Stimulated activated CD4-positive, alpha-beta T cell treated with anti-CD3 and anti-CD28 coated beads, Interleukin-4, amount 100 ng/mL, for 1 hour (primary cell): ENCODE results near the gene CEP152.
"Not testable (repeated sequence)": the region's sequence is repeated elsewhere in the genome, so short reads cannot be mapped to it uniquely, and the experiment has no call there.

Experiments
- DNase-seq: peaks from one replicate; pipeline ENCODE4 v3.0.0-alpha.2; 2020

CEP152 gene

GRCh38 chr15:48810414-48811324 is at the start of gene CEP152:
Gene CEP152 (minus strand): TSS chr15:48811069. CDS start chr15:48805649, 5,420 bp downstream.
- peak; percentile 98 for DNase-seq

DNA sequence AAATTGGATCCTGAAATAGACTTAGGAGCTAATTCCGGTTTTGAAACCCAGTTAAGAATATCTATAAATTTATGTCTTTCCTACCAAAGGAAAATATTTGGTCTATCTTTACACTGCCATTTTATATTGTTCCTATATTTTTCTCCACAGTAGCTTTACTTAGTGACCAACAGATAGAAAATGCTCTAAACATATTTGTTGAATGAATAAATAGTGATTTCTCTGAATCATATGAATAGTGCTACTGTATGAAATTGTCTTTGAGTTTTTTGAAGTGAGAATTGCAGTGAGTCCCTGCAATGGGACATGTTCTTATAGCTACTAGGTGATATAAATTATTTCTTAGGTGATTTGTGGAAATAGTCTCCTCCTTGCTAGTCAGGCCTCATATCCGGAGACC is 48.6 kb upstream of the CEP152 start:
- DNase-seq, result no peak

DNA sequence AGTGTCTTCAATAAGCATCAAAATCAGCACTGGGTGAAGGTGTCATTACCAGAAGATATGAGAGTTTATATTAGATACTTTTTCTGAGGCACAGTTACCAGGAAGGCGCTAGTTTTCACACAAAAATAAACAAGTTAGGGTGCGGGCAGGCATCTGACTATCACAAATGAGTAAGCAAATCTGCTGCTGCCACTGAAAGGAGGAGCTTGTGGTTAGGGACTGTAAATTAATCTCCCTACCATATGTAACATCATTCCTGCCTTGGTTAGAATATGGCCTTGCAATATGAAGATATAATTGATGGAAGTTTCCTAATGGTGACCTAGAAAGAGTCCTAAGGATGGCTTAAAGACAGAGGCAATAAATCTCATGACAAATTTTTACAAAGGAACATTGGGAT is 47.5 kb upstream of the CEP152 start:
- no peak for DNase-seq

GRCh38 chr15:48856942-48857341 is 46.1 kb upstream of the CEP152 start:
- no peak for DNase-seq

- no peak for DNase-seq
Observed at GRCh38 chr15:48855501-48856440, 44.9 kb upstream of the CEP152 start.

- DNase-seq, result not testable (repeated sequence)
Observed at GRCh38 chr15:48854434-48854833, 43.6 kb upstream of the CEP152 start.

GRCh38 chr15:48851956-48852355 is 41.1 kb upstream of the CEP152 start:
- no peak for DNase-seq

- no peak for DNase-seq
Observed at GRCh38 chr15:48850648-48851047, 39.8 kb upstream of the CEP152 start.

DNA sequence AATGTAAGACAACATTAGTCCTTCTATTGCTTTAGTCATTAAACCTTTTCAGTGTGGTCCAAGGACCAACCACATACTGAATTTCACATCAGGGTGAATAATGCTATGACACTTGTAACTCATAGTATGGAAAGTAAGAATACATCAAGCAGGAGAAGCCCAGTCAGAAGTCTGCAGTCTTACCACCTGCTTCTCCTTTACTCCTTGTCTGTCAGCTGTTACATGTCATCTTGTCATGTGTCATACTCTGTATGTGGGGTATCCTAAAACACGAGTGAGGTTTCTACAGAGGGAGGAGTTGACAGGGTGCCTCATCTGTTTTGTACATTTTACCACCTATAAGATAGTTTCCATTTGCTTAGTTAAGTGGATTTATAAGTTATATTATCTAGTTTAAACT is 34.3 kb upstream of the CEP152 start:
- DNase-seq, result no peak

DNA sequence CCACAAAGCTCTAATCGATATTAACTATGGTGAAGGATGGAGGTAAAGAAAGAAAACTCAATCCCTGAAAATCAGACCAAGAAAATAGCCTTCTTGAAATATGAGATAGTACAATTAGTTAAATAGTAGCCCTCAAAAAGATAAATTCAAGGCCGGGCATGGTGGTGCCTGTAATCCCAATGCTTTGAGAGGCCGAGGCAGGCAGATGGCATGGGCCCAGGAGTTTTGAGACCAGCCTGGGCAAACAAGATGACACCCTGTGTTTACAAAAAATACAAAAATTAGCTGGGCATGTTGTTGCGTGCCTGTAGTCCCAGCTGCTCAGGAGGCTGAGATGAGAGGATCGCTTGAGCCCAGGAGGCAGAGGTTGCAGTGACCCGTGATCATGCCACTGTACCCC is 31.6 kb upstream of the CEP152 start:
- DNase-seq, result no peak

DNA sequence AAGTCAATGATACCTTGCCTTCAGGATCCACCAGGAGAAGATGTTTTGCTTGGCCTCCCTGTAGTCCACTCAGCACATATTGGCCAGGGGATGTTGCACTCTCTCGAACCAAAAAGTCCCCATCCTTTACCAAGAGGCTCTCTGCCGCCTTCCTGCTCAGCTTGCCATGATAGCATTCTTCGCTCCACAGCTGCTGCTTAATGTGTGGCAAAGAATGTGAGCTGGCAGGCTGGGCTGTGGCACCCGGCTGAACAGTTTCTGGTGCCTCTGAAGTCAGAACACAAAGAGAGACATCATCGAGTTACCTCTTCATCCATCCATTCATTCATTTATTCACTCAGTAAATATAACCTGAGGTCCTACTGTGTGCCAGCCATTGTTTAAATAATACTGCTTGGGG is 23.9 kb upstream of the CEP152 start:
- no peak for DNase-seq

DNA sequence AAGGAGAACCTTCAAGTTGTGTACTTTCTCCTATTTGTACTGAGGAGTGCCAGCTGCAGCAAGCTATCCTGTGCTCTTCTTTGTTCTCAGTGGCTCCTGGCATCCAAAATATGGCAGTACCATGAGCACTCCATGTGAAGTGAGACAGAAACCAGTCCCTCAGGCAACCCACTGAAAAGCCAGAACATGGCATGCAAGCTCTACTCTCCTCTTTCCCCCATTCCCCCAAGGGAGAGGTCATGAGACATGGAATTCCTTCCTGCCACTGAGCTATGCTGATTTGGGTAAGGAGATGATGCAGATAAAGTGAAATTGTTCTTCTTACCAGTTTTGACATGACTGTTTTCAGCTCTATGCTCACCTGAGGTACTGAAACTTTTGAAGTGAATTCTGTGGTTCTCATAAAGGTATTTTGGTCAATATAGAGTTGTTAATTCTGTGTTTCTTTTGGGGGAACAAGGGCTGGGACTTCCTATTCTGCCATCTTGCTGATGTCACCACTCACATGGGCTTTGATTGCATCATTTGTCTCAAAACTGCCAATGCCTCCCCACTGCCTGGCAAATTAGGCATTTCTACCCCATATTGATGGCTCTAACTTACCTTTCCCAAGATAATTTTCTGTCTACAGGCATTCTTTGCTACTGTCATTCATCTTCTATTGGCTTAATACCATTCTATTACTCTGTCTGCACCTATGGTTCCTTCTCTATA is 22.8 kb upstream of the CEP152 start:
- no peak for DNase-seq

- no peak for DNase-seq
Observed at GRCh38 chr15:48832648-48833047, 21.8 kb upstream of the CEP152 start.

DNA sequence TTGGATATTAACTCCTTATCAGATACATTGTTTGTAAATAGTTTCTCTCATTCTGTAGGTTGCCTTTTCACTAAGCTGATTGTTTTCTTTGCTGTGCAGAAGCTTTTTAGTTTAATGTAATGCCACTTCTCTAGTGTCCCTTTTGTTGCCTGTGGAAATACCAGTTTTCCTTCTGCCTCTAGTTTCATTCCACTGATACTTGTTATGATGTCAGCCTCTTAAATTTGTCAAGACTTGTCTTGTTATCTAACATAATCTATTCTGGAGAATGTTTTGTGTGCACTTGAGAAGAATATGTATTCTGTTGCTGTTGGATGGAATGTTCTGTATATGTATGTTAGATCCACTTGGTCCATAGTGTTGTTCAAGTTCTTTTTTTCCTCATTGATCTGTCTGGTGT is 18.0 kb upstream of the CEP152 start:
- no peak for DNase-seq

DNA sequence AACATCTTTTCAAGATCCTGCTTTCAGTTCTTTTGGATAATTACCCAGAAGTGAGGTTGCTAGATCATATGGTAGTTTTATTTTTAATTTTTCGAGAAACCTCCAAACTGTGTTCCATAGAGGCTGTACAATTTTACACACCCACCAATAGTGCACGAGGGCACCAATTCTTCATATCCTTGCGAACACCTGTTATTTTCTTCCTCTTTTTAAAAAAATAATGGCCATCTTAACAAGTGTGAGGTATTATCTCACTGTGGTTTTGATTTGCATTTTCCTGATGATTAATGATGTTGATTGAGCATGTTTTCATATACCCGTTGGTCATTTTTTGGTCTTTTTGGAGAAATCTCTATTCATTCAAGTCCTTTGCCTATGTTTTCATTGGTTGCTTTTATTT is 17.6 kb upstream of the CEP152 start:
- no peak for DNase-seq

- no peak for DNase-seq
Observed at GRCh38 chr15:48825075-48825474, 14.2 kb upstream of the CEP152 start.

GRCh38 chr15:48823706-48824105 is 12.8 kb upstream of the CEP152 start:
- DNase-seq, result no peak

GRCh38 chr15:48823237-48823636 is 12.4 kb upstream of the CEP152 start:
- no peak for DNase-seq

DNA sequence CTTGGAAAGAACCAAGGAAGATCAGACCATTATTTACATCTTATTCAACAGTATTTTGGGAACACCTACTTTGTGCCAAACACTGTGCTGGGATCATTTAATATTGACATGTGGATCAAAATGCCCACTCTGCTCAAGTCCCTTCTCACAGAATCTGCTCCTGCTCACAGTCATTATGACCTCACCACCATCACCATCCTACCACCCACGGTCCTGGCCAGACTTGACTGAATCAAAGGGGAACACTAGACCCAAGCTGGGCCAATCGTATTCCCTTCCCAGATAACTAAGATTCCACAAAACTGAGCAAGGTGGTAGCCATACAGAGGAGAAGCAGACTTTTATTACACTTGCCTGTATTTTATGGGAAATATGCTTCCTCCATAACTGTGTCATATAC is 3.4 kb upstream of the CEP152 start:
- DNase-seq, result no peak

DNA sequence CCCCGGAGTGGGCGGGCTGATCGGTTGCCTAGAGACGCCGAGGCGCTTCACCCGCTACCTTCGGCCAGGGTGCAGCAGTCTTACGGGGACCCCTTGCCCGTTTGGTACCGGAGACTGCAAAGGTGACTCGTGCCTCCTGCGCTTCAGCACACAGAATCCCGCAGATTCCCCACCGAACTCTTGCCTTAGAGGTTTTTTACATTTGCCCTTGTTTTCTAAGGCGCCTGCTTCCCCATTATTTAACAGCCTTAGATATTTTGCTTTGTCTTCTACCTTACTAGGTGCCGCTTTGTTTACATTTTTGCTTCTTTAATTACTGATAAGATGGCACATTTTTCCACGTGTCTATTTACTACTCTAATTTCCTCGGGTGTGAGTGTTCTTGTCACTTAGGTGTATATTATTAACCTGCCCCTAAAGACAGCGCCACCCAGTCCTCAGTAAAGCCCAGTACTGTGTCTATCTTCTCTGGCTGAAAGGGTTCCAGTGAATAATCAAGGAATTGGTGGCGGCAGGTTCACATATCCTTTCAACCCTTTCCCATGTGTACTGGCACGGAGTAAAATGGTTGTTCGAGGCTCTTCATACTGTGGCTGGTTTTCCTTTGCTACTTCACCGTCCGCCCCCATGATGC is 573 bp upstream of the CEP152 start:
- DNase-seq, result no peak

DNA sequence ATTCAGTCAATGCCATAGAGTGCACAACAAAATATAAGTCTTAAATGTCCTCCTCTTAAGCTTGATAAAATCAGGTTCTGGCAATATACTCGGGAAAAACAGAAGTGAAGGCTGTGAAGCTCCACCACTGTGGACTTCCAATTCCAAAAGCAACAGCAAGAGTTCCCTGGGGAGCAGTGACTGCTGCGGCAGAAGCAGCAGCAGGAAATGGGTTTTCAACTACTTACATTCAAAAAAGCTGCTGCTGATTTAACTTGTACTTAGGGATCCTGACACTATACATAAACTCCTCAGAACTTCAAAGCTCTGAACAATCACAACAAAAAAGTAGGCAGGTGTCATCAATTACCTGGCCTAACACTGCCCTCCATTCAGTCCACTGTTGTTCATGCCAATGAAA is 4.7 kb downstream of the CEP152 start:
- no peak for DNase-seq

- no peak for DNase-seq
Observed at GRCh38 chr15:48805591-48805990, 5.3 kb downstream of the CEP152 start.

GRCh38 chr15:48803877-48804276 is 7.0 kb downstream of the CEP152 start:
- no peak for DNase-seq
